HG03571 (cell line): ENCODE data around the gene GPN2.
"Not testable (repeated sequence)": the region's sequence is repeated elsewhere in the genome, so short reads cannot be mapped to it uniquely, and the experiment has no call there.

Experiments used
- ATAC-seq: cut with Tn5 transposase; IDR thresholded peaks from one replicate; pipeline ENCODE4 v1.9.1; 2021; ENCODE audit not compliant: unreplicated experiment

Gene GPN2

GRCh38 chr1:26837665-26838064, 52.4 kb downstream of the GPN2 start:
- not testable (repeated sequence) for ATAC-seq

- ATAC-seq, result peak; percentile 83
Observed at GRCh38 chr1:26833432-26834405, 56.4 kb downstream of the GPN2 start.

GRCh38 chr1:26832249-26832960, 57.7 kb downstream of the GPN2 start:
- ATAC-seq, result no peak

GRCh38 chr1:26831546-26832248, 58.4 kb downstream of the GPN2 start:
- ATAC-seq, result no peak

- no peak for ATAC-seq
Observed at GRCh38 chr1:26831059-26831458, 59.0 kb downstream of the GPN2 start.

- ATAC-seq, result no peak
Observed at GRCh38 chr1:26829184-26829911, 60.7 kb downstream of the GPN2 start.

GRCh38 chr1:26828411-26828991, 61.6 kb downstream of the GPN2 start:
- no peak for ATAC-seq

- no peak for ATAC-seq
Observed at GRCh38 chr1:26827663-26828062, 62.4 kb downstream of the GPN2 start.

GRCh38 chr1:26827106-26827604, 62.9 kb downstream of the GPN2 start:
- ATAC-seq, result no peak

- peak; percentile 52 for ATAC-seq
Observed at GRCh38 chr1:26826261-26827105, 63.6 kb downstream of the GPN2 start, which contains the start of gene ZDHHC18. Gene ZDHHC18, plus strand, starts transcription at chr1:26826688. Its CDS starts 117 bp downstream, at chr1:26826805.
